NCI-H446 (cell line): ENCODE results near the gene FOXP1.

Experiments
- DNase-seq, 2 experiments: peaks; one replicate each; lab custom pipeline; 2025; lab: John Stamatoyannopoulos, UW

The FOXP1 gene

DNA sequence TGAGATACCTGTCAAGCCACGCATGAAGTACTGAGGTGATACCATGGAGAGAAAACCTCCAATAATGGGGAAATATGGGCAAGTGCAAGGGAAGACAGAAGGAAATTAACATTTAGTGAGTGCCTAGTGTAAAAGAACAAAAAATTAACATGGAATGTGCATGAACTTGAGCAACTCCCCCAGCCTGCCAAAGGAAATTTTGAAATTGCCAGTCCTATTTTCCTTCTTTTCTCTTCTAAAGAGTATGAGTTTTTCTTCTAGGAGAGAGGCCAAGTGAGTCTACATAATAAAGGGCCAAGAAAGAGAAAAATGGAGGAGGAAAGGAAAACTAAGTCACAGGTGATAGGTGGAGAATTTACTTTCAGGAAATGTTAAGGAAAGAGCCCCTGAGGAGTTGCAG, 668.7 kb downstream of the FOXP1 start:
- DNase-seq, result no peak

DNA sequence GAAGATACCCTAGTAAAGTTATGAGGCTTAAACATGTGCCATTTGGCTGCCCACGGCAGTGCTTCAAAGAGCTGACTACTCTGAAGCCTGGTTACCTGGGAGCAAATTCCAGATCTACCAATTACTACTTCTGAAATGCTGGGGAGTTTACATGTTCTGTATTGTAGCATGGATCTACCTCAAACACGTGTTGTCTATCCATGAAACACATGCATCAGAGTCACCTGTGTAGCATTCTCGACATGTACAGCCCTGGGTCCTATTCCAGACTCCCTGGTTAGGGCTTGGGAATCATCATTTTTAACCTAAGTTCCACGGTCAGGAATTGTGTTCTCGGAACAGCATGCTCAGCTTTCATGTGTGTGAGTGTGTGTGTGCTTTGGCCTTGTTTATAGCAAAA, 671.8 kb downstream of the FOXP1 start:
- no peak for DNase-seq

DNA sequence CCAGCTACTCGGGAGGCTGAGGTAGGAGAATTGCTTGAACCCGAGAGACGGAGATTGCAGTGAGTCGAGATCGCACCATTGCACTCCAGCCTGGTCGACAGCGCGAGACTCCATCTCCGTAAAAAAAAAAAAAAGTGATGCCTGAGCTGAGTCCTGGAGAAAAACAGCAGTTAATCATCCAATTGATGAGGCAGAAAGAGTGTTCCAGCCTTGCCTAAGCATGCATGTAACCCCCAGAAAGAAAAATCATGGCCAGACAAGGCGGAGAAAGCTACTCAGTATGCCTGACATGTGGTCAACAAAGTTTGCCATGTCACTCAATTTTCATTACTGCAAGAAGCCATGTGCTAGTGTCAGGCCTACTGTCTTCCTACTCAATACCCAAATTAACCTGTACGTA, 678.0 kb downstream of the FOXP1 start:
- DNase-seq, result no peak
